Neural cell (in vitro differentiated cells): ENCODE data around the gene CLNK. TPM values are rescaled to one million over a fixed set of nuclear protein-coding genes. Genes with fewer than 3 reads are reported as not detected.

Experiments used
- H2AFZ ChIP-seq: fragments of 200-600, 300-800 bp; sonication (generic), shearing (Covaris generic); 2 replicates; pipeline ENCODE4 v1.6.0; 2014; ENCODE audit warnings: low read depth, mild to moderate bottlenecking, antibody characterized with exemption, low read length, moderate library complexity
- H3F3A ChIP-seq: fragments of 200-600 bp; shearing (Covaris generic); 2 replicates; pipeline ENCODE4 v1.6.1; 2016; ENCODE audit warnings: mild to moderate bottlenecking, moderate library complexity, mixed read lengths, antibody characterized with exemption, low read length; ENCODE audit not compliant: insufficient read depth, poor library complexity, severe bottlenecking
- H3K27ac ChIP-seq: fragments of 200-600, 300-800 bp; sonication (generic), shearing (Covaris generic); 2 replicates; pipeline ENCODE4 v1.5.1; 2014; ENCODE audit warnings: mild to moderate bottlenecking, low read length, moderate library complexity
- H3K27me3 ChIP-seq: fragments of 300-800, 200-600 bp; sonication (generic), shearing (Covaris generic); 2 replicates; pipeline ENCODE4 v1.6.0; 2014; ENCODE audit warnings: mild to moderate bottlenecking, low read depth, low read length, moderate library complexity; ENCODE audit not compliant: insufficient read depth
- H3K36me3 ChIP-seq: fragments of 300-800, 200-600 bp; sonication (generic), shearing (Covaris generic); 2 replicates; pipeline ENCODE4 v1.5.1; 2014; ENCODE audit warnings: mild to moderate bottlenecking, antibody characterized with exemption, low read length, moderate library complexity; ENCODE audit not compliant: insufficient read depth
- H3K4me2 ChIP-seq: fragments of 300-800, 200-600 bp; sonication (generic), shearing (Covaris generic); 2 replicates; pipeline ENCODE4 v1.6.0; 2014; ENCODE audit warnings: mild to moderate bottlenecking, low read length
- H3K4me3 ChIP-seq: fragments of 300-800, 200-600 bp; sonication (generic), shearing (Covaris generic); 2 replicates; pipeline ENCODE4 v1.5.1; 2014; ENCODE audit warnings: mild to moderate bottlenecking, low read length, moderate library complexity
- H3K79me2 ChIP-seq: fragments of 200-600 bp; shearing (Covaris generic); replicated peaks from 2 replicates; pipeline ENCODE4 v1.6.0; 2014; ENCODE audit warnings: mild to moderate bottlenecking, low read length, moderate library complexity; ENCODE audit not compliant: insufficient read depth
- H3K9ac ChIP-seq: fragments of 300-800, 200-600 bp; sonication (generic), shearing (Covaris generic); 2 replicates; pipeline ENCODE4 v1.6.1; 2016; ENCODE audit warnings: mild to moderate bottlenecking, low read length, mixed read lengths
- H3K9me2 ChIP-seq: fragments of 200-600 bp; shearing (Covaris generic); 2 replicates; pipeline ENCODE4 v1.6.1; 2016; ENCODE audit warnings: mild to moderate bottlenecking, low read length, mixed read lengths; ENCODE audit not compliant: insufficient read depth
- H3K9me3 ChIP-seq: fragments of 200-600, 300-800 bp; sonication (generic), shearing (Covaris generic); 2 replicates; pipeline ENCODE4 v1.6.1; 2016; ENCODE audit warnings: mild to moderate bottlenecking, mixed run types, low read length, moderate library complexity, mixed read lengths
- H4K20me1 ChIP-seq: fragments of 200-600 bp; shearing (Covaris generic); 2 replicates; pipeline ENCODE4 v1.6.1; 2016; ENCODE audit warnings: mild to moderate bottlenecking, mixed run types; ENCODE audit not compliant: insufficient read depth
- EP300 ChIP-seq: fragments of 450-650 bp; conservative IDR thresholded peaks from 2 replicates; pipeline ENCODE4 v1.6.1; 2014; ENCODE audit warnings: antibody characterized with exemption, mild to moderate bottlenecking, moderate library complexity; ENCODE audit not compliant: poor library complexity, severe bottlenecking
- EZH2 ChIP-seq: fragments of 200-600, 300-800 bp; shearing (Covaris generic), sonication (generic); IDR thresholded peaks from 2 replicates; pipeline ENCODE4 v1.6.1; 2014; ENCODE audit warnings: antibody characterized with exemption, low read length, borderline replicate concordance, mild to moderate bottlenecking; ENCODE audit not compliant: insufficient read depth, poor library complexity, severe bottlenecking
- MXI1 ChIP-seq: fragments of 450-650 bp; conservative IDR thresholded peaks from 2 replicates; pipeline ENCODE4 v1.6.1; 2014; ENCODE audit warnings: antibody characterized with exemption, mild to moderate bottlenecking; ENCODE audit not compliant: poor library complexity, severe bottlenecking
- POLR2AphosphoS5 ChIP-seq: IDR thresholded peaks from 2 replicates; pipeline ENCODE4 v1.6.1; 2012
- RAD21 ChIP-seq: fragments of 450-650 bp; conservative IDR thresholded peaks from 2 replicates; pipeline ENCODE4 v1.6.1; 2014; ENCODE audit warnings: antibody characterized with exemption, mild to moderate bottlenecking, moderate library complexity
- SMC3 ChIP-seq: fragments of 450-650 bp; conservative IDR thresholded peaks from 2 replicates; pipeline ENCODE4 v1.6.1; 2014; ENCODE audit warnings: antibody characterized with exemption, mild to moderate bottlenecking, moderate library complexity; ENCODE audit not compliant: poor library complexity
- TAF1 ChIP-seq: IDR thresholded peaks from 2 replicates; pipeline ENCODE4 v1.6.1; 2012; ENCODE audit warnings: low read depth
- polyA plus RNA-seq: library from polyadenylated mRNA; depleted of rRNA; stranded (reverse); fragments of >200 nt; gene quantifications from 2 replicates; pipeline ENCODE4 v1.2.3, GENCODE V29; 2014
- TF ChIP-seq, protein P1 (sequence below): IDR thresholded peaks from 2 replicates; pipeline ENCODE4 v1.6.1; 2012; ENCODE audit warnings: borderline replicate concordance
- TF ChIP-seq, protein P2 (sequence below): fragments of 450-650 bp; IDR thresholded peaks from 2 replicates; pipeline ENCODE4 v1.5.1; 2014; ENCODE audit warnings: antibody characterized with exemption, mild to moderate bottlenecking, moderate library complexity; ENCODE audit not compliant: poor library complexity, severe bottlenecking

The CLNK gene
- polyA plus RNA-seq, 1 donor from 2014 or later, result not detected

DNA sequence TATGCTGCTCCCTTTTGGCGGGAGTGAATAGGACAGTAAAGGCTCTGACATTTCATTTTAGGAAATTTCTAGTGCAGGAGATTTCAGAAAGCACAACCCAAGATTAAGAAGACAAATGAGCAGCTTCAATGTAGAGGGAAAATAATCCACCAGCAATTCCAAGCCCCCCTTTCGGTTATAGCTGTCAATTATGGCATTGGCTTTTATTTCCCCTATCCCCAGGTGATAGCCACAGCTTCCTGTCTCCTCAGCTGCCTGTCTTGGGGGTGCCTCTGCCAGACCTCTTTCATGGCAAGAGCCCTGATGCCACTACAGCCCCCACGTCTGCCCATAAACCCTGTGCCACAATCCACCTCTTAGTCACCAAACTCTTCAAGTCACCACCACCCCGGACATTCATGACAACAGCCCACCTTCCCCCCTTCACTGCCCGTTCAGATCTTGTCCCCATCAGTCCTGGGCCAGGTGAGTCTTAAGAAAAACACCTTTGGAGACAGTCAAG, 48.4 kb upstream of the CLNK start:
- no peak overlapping the region for H3K4me3 ChIP-seq
- TF ChIP-seq, protein P1, sequence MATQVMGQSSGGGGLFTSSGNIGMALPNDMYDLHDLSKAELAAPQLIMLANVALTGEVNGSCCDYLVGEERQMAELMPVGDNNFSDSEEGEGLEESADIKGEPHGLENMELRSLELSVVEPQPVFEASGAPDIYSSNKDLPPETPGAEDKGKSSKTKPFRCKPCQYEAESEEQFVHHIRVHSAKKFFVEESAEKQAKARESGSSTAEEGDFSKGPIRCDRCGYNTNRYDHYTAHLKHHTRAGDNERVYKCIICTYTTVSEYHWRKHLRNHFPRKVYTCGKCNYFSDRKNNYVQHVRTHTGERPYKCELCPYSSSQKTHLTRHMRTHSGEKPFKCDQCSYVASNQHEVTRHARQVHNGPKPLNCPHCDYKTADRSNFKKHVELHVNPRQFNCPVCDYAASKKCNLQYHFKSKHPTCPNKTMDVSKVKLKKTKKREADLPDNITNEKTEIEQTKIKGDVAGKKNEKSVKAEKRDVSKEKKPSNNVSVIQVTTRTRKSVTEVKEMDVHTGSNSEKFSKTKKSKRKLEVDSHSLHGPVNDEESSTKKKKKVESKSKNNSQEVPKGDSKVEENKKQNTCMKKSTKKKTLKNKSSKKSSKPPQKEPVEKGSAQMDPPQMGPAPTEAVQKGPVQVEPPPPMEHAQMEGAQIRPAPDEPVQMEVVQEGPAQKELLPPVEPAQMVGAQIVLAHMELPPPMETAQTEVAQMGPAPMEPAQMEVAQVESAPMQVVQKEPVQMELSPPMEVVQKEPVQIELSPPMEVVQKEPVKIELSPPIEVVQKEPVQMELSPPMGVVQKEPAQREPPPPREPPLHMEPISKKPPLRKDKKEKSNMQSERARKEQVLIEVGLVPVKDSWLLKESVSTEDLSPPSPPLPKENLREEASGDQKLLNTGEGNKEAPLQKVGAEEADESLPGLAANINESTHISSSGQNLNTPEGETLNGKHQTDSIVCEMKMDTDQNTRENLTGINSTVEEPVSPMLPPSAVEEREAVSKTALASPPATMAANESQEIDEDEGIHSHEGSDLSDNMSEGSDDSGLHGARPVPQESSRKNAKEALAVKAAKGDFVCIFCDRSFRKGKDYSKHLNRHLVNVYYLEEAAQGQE, result no peak
- TF ChIP-seq SMC3, result no peak
- TF ChIP-seq TAF1, result no peak
- no peak for TF ChIP-seq RAD21
- TF ChIP-seq, protein P2, sequence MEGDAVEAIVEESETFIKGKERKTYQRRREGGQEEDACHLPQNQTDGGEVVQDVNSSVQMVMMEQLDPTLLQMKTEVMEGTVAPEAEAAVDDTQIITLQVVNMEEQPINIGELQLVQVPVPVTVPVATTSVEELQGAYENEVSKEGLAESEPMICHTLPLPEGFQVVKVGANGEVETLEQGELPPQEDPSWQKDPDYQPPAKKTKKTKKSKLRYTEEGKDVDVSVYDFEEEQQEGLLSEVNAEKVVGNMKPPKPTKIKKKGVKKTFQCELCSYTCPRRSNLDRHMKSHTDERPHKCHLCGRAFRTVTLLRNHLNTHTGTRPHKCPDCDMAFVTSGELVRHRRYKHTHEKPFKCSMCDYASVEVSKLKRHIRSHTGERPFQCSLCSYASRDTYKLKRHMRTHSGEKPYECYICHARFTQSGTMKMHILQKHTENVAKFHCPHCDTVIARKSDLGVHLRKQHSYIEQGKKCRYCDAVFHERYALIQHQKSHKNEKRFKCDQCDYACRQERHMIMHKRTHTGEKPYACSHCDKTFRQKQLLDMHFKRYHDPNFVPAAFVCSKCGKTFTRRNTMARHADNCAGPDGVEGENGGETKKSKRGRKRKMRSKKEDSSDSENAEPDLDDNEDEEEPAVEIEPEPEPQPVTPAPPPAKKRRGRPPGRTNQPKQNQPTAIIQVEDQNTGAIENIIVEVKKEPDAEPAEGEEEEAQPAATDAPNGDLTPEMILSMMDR, result no peak
- TF ChIP-seq EZH2, result no peak
- no peak for TF ChIP-seq MXI1
- TF ChIP-seq POLR2AphosphoS5, result no peak
- no peak for TF ChIP-seq EP300
- no peaks in the 10 kb centered on the region for H3K9me3 ChIP-seq
- H3K9ac ChIP-seq, result no peak overlapping the region
- H3F3A ChIP-seq, result no peaks in the 10 kb centered on the region
- H3K79me2 ChIP-seq, result no peaks in the 10 kb centered on the region
- no peaks in the 10 kb centered on the region for H3K9me2 ChIP-seq
- H2AFZ ChIP-seq, result no peak overlapping the region
- H3K27ac ChIP-seq, result no peak overlapping the region
- no peaks in the 10 kb centered on the region for H4K20me1 ChIP-seq
- H3K4me2 ChIP-seq, result no peak overlapping the region
- no peaks in the 10 kb centered on the region for H3K36me3 ChIP-seq
- H3K27me3 ChIP-seq, result no peaks in the 10 kb centered on the region

DNA sequence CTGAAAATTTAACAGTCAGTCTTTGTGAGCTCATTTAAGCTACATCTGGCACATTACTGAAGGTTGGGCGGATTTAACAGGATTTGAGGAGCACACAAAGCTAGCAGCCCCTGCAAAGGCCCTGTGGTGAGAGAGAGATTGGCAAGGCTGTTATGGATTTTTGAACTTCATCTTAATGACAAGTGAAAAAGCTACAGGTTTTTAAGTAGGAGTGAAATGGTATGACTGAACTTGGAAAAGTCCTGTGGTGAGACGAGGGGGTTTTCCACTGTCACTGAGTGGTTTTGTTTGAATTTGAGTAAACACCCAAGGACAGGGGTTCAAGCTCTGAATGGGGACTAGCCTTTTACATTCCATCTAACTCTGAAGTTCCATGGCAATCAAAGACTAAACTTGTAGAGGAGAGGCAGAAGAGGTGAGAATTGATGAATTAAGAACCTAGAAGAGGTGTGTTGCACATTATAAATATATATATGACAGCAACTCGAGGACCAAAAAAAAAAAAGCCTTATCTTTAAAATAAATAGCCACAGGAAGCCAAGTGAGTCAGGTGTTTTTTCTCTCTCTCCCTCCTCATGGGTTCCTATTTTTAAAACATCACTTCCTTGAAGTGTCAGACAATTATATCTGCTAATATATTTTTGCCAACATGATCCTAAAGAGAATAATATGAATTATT, 47.8 kb upstream of the CLNK start:
- no peaks in the 10 kb centered on the region for H3K27me3 ChIP-seq
- no peaks in the 10 kb centered on the region for H3K79me2 ChIP-seq
- H3K9me2 ChIP-seq, result no peaks in the 10 kb centered on the region
- H3K9ac ChIP-seq, result no peak overlapping the region
- H3K27ac ChIP-seq, result no peak overlapping the region
- no peak overlapping the region for H2AFZ ChIP-seq
- H3F3A ChIP-seq, result no peaks in the 10 kb centered on the region
- TF ChIP-seq EZH2 (no peak), TAF1 (no peak), SMC3 (no peak), MXI1 (no peak), POLR2AphosphoS5 (no peak), EP300 (no peak), RAD21 (no peak)
- TF ChIP-seq, protein P2, result no peak
- TF ChIP-seq, protein P1, result no peak
- no peaks in the 10 kb centered on the region for H3K36me3 ChIP-seq
- no peaks in the 10 kb centered on the region for H3K9me3 ChIP-seq
- no peak overlapping the region for H3K4me2 ChIP-seq
- H3K4me3 ChIP-seq, result no peak overlapping the region
- no peaks in the 10 kb centered on the region for H4K20me1 ChIP-seq
